BE2C (cell line): ENCODE results near the gene JPT1.
A peak's percentile ranks its signal among the peaks of the same experiment; 100 is the strongest.

Source experiments
- DNase-seq: peaks from one replicate; pipeline ENCODE4 v3.0.0-alpha.2; 2020
- H3K27me3 ChIP-seq: fragments of 250-450 bp; sonication (Bioruptor Pico); 2 replicates; pipeline ENCODE4 v1.5.1; 2020; ENCODE audit warnings: mild to moderate bottlenecking
- H3K36me3 ChIP-seq: fragments of 250-450 bp; sonication (Bioruptor Pico); 2 replicates; pipeline ENCODE4 v1.5.1; 2020; ENCODE audit warnings: mild to moderate bottlenecking
- H3K4me1 ChIP-seq: fragments of 250-450 bp; sonication (Bioruptor Pico); 2 replicates; pipeline ENCODE4 v1.5.1; 2020
- H3K4me3 ChIP-seq: 2 replicates; pipeline ENCODE4 v1.5.1; 2011; ENCODE audit warnings: low read depth, low read length
- H3K9me3 ChIP-seq: fragments of 250-450 bp; sonication (Bioruptor Pico); 2 replicates; pipeline ENCODE4 v1.5.1; 2020
- CTCF ChIP-seq: IDR thresholded peaks from 2 replicates; pipeline ENCODE4 v1.5.1; 2012; ENCODE audit warnings: mild to moderate bottlenecking, low read depth, low read length

The JPT1 gene

GRCh38 chr17:75093548-75094158 lies 60.7 kb downstream of the JPT1 start:
- H3K9me3 ChIP-seq = no peaks in the 10 kb centered on the region
- no peaks in the 10 kb centered on the region for H3K36me3 ChIP-seq
- no peak for TF ChIP-seq CTCF
- H3K4me1 ChIP-seq = no peaks in the 10 kb centered on the region
- no peaks in the 10 kb centered on the region for H3K27me3 ChIP-seq
- no peak overlapping the region for H3K4me3 ChIP-seq
- no peak for DNase-seq

GRCh38 chr17:75091855-75092327 lies 62.4 kb downstream of the JPT1 start:
- no peaks in the 10 kb centered on the region for H3K27me3 ChIP-seq
- H3K36me3 ChIP-seq = no peaks in the 10 kb centered on the region
- no peak for TF ChIP-seq CTCF
- no peaks in the 10 kb centered on the region for H3K9me3 ChIP-seq
- no peaks in the 10 kb centered on the region for H3K4me1 ChIP-seq
- H3K4me3 ChIP-seq = no peak overlapping the region
- DNase-seq = no peak

- no peak for DNase-seq
- Histone ChIP-seq H3K4me3 (no peak overlapping the region), H3K36me3 (no peaks in the 10 kb centered on the region), H3K4me1 (no peaks in the 10 kb centered on the region), H3K27me3 (no peaks in the 10 kb centered on the region), H3K9me3 (no peaks in the 10 kb centered on the region)
- TF ChIP-seq CTCF = no peak
These were observed 63.1 kb downstream of the JPT1 start for GRCh38 chr17:75090871-75091854.

- no peak for TF ChIP-seq CTCF
- Histone ChIP-seq H3K27me3 (no peaks in the 10 kb centered on the region), H3K9me3 (no peaks in the 10 kb centered on the region), H3K4me3 (no peak overlapping the region), H3K36me3 (no peaks in the 10 kb centered on the region), H3K4me1 (no peaks in the 10 kb centered on the region)
- DNase-seq = no peak
These were observed 65.6 kb downstream of the JPT1 start for GRCh38 chr17:75088465-75089417.

GRCh38 chr17:75087558-75088453 lies 66.5 kb downstream of the JPT1 start, which contains the start of gene SLC16A5:
TSS of gene SLC16A5 (plus strand) at chr17:75087954. CDS start at chr17:75093637, 5,683 bp downstream.
- H3K4me3 ChIP-seq = peak within 1 kb of the TSS; percentile 28
- TF ChIP-seq CTCF = no peak

More at GRCh38 chr17:75087558-75088453, 66.5 kb downstream of the JPT1 start, which contains the start of gene SLC16A5:
- no peaks in the 10 kb centered on the region for H3K36me3 ChIP-seq
- H3K27me3 ChIP-seq = no peaks in the 10 kb centered on the region
- H3K9me3 ChIP-seq = no peaks in the 10 kb centered on the region
- peak; percentile 37 for DNase-seq
- no peaks in the 10 kb centered on the region for H3K4me1 ChIP-seq
